HepG2 (cell line): ENCODE data around the gene KRT73. TPM values are rescaled to one million over a fixed set of nuclear protein-coding genes. Genes with fewer than 3 reads are reported as not detected.

Experiments
- ATAC-seq: fragments of 200-7000 bp; cut with Tn5 transposase; 3 replicates; pipeline ENCODE4 v1.9.1; 2020; ENCODE audit warnings: mild to moderate bottlenecking, moderate library complexity
- BruUV-seq: library from RNA; stranded (reverse); fragments of 400-500 nt; replicated peaks from 2 replicates; lab custom pipeline; 2021; lab: Mats Ljungman, UMichigan
- CTCF ChIA-PET: fragments of 300-600 bp; formaldehyde crosslinking; extraction: SDS; loops from one replicate; lab custom pipeline; 2021; ENCODE audit warnings: low total read pairs, inconsistent platforms, low intra/inter-chr PET ratio; lab: Yijun Ruan, JAX
- POLR2A ChIA-PET: fragments of 350-600 bp; sonication (Branson Sonifier 250); formaldehyde crosslinking; loops from one replicate; lab custom pipeline; 2020; ENCODE audit warnings: antibody characterized with exemption, inconsistent platforms; lab: Yijun Ruan, JAX
- DNase-seq: peaks from one replicate; pipeline ENCODE4 v3.0.0-alpha.2; 2015; ENCODE audit warnings: low spot score
- FAIRE-seq: peaks from 3 replicates; lab custom pipeline; 2011; peaks lifted over from hg19 to GRCh38; lab: Jason Lieb, UNC
- H2AFZ ChIP-seq: one replicate; pipeline ENCODE4 v1.6.1; 2011; ENCODE audit warnings: low read length, inconsistent platforms
- H3K27ac ChIP-seq: fragments of 300-600 bp; 3 replicates; pipeline ENCODE4 v1.8.0; 2011; ENCODE audit warnings: mixed run types, mild to moderate bottlenecking, mixed read lengths, low read length, inconsistent platforms; ENCODE audit not compliant: insufficient read depth; ENCODE audit errors: extremely low read length
- H3K27me3 ChIP-seq, 2 experiments: fragments of 200-600 bp in 1 of 2; 2 replicates in 1 of 2; 3 replicates in 1 of 2; pipeline versions ENCODE4 v1.6.0 to v1.8.0; 2011; ENCODE audit warnings: low read length in 2 of 2, mild to moderate bottlenecking in 2 of 2, moderate library complexity in 2 of 2, inconsistent platforms in 1 of 2; ENCODE audit not compliant: insufficient read depth in 2 of 2, control insufficient read depth in 1 of 2
- H3K36me3 ChIP-seq, 2 experiments: fragments of 200-600 bp in 1 of 2; replicated peaks in 1 of 2; 2 replicates in 1 of 2; 3 replicates in 1 of 2; pipeline versions ENCODE4 v1.5.1 to v1.8.0; 2011; ENCODE audit warnings: low read length in 2 of 2, inconsistent platforms in 1 of 2; ENCODE audit not compliant: insufficient read depth in 2 of 2, control insufficient read depth in 1 of 2
- H3K4me1 ChIP-seq: 2 replicates; pipeline ENCODE4 v1.5.1; 2012; ENCODE audit warnings: low read length, inconsistent platforms; ENCODE audit not compliant: insufficient read depth
- H3K4me2 ChIP-seq: 2 replicates; pipeline ENCODE4 v1.6.0; 2011; ENCODE audit warnings: low read depth, low read length, inconsistent platforms
- H3K4me3 ChIP-seq, 3 experiments: fragments of 200-600 bp in 1 of 3; sonication (generic), shearing (Covaris generic) in 1 of 3; replicated peaks in 1 of 3; 2 replicates each; pipeline ENCODE4 v1.5.1; 2011 to 2016; ENCODE audit warnings: low read length in 3 of 3, inconsistent platforms in 2 of 3, low read depth in 2 of 3, mild to moderate bottlenecking in 2 of 3, control low read depth in 1 of 3, mixed read lengths in 1 of 3; ENCODE audit not compliant: insufficient read depth in 1 of 3
- H3K79me2 ChIP-seq: one replicate; pipeline ENCODE4 v1.6.1; 2011; ENCODE audit warnings: low read length, inconsistent platforms; ENCODE audit not compliant: insufficient read depth
- H3K9ac ChIP-seq: 2 replicates; pipeline ENCODE4 v1.6.0; 2011; ENCODE audit warnings: mild to moderate bottlenecking, low read depth, low read length, inconsistent platforms; ENCODE audit not compliant: insufficient read depth
- H3K9me3 ChIP-seq: 2 replicates; pipeline ENCODE4 v1.5.1; 2012; ENCODE audit warnings: mild to moderate bottlenecking, low read length
- H4K20me1 ChIP-seq: 2 replicates; pipeline ENCODE4 v1.6.0; 2011; ENCODE audit warnings: inconsistent platforms, mild to moderate bottlenecking, low read length, moderate library complexity; ENCODE audit not compliant: insufficient read depth
- KLF6 ChIP-seq: IDR thresholded peaks from 2 replicates; pipeline ENCODE4 v1.8.0; 2016; ENCODE audit warnings: missing biosample characterization, missing genetic modification reagents
- MTERF4 ChIP-seq: sonication (generic); formaldehyde crosslinking; IDR thresholded peaks from 2 replicates; pipeline ENCODE4 v1.8.0; 2023; ENCODE audit warnings: mild to moderate bottlenecking, missing genetic modification reagents
- TRIM24 ChIP-seq: sonication (generic); formaldehyde crosslinking; IDR thresholded peaks from 2 replicates; pipeline ENCODE4 v1.8.0; 2022; ENCODE audit warnings: mild to moderate bottlenecking, missing genetic modification reagents
- ZNF512 ChIP-seq: sonication (generic); formaldehyde crosslinking; IDR thresholded peaks from 2 replicates; pipeline ENCODE4 v1.4.0; 2020; ENCODE audit warnings: mild to moderate bottlenecking, missing genetic modification reagents
- WGBS: methylation state at CpG from one replicate; pipeline ENCODE4 v1.1.6; 2017; ENCODE audit warnings: low lambda C conversion rate; 5-methylcytosine and 5-hydroxymethylcytosine counted together
- in situ Hi-C: cut with HindIII; loops from 2 replicates; pipeline ENCODE4 v1.10.0; 2017; ENCODE audit warnings: low pct_unique_long_range_greater_than_20kb; ENCODE audit not compliant: extremely low pct_ligation_motif_present
- intact Hi-C: fragments of 100-400 bp; cut with micrococcal nuclease; formaldehyde crosslinking; loops from one replicate; pipeline ENCODE4 v1.10.0; 2022; ENCODE audit not compliant: unreplicated experiment
- polyA plus RNA-seq, 8 experiments: library from polyadenylated mRNA; depleted of rRNA in 3 of 8; stranded (reverse) in 7 of 8; unstranded in 1 of 8; fragments of >200 nt; fragmentation: Illumina TruSeq in 4 of 8; extraction: Trizol in 4 of 8; gene quantifications; 2 replicates each; pipeline versions ENCODE4 v1.2.1 to v1.2.3, GENCODE V29; 2011 to 2016; ENCODE audit warnings: low read depth in 4 of 8, missing spikeins in 1 of 8, mixed read lengths in 1 of 8; ENCODE audit not compliant: insufficient read depth in 1 of 8
- total RNA-seq, 5 experiments: library from RNA; depleted of rRNA; stranded (reverse); fragments of >200 nt; fragmentation: Illumina TruSeq; extraction: Trizol; gene quantifications; 2 replicates each; pipeline ENCODE4 v1.2.3, GENCODE V29; 2016; ENCODE audit warnings: low read depth in 1 of 5

Gene KRT73
- total and polyA plus RNA-seq, 2 of the 13 experiments (the other 11 are each of a cell fraction or from before 2014, with no cell fraction given): not detected

DNA sequence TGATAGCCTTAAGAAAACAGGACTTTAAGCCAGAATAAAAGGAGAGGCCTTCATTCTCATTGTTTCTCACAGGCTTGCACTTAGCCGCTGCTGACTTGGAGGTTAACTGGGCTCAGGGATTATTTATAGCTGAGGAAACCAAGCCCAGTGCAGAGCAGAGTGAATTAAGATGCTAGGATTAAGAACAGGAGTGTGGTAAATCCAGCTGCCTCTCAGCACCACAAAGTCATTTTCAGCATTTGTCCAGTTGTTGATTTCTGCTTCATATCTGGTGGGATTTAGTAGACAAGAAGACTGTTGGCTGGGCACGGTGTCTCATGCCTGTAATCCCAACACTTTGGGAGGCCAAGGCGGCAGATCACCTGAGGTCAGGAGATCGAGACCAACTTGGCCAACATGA, 14.3 kb upstream of the KRT73 start (continued):
- TF ChIP-seq MTERF4 (CRISPR knock-in tag): no peak
- TF ChIP-seq TRIM24 (CRISPR knock-in tag): no peak
- TF ChIP-seq ZNF512: no peak

DNA sequence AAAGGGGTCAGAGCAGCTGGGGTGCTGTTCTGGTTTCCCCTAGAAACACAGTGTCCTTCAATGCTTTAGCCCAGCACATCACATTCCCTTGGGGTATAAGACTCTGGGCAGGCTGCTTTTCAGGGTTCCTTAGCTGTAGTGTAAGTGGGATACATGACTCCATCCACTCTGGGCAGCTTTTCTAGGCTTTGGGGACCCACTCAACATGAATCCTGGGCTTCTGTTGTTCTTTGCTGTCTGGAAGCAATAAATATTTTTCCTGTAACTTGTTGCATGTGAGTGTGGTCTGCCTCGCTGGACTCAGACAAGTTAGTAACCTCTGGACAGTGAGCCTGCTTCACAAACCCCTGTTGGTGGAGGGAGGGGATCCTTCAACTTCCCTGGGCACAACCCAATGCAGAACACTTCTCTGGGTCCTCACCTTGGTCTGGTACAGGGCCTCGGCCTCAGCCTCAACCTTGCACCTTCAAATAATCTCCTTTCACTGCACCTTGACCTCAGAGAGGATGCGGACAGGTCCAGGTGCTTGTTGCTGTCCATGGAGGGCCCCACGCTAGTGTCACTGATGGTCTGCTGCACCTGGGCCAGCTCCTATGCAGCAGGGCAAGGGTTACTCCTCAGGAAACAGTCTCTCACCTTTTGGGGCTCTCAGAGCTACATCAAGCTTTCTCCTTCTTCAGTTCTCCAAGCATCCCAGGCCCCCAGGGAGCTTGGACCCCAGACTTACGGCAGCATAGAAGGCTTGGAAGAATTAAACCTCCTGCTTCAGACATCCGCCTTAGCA, 13.5 kb upstream of the KRT73 start:
- DNase-seq (no peak), ATAC-seq (no peak), FAIRE-seq (no peak)
- in situ Hi-C loops (no loop called here), intact Hi-C loops (no loop called here)
- 19% methylated on average over 5 of the region's 6 CpGs for WGBS
- no peaks in the 10 kb centered on the region for H3K4me1 ChIP-seq
- H4K20me1 ChIP-seq: no peaks in the 10 kb centered on the region
- H3K9me3 ChIP-seq: no peaks in the 10 kb centered on the region
- CTCF ChIA-PET: no interaction called here
- H3K4me3 ChIP-seq: no peak overlapping the region
- no peak overlapping the region for H2AFZ ChIP-seq
- no peaks in the 10 kb centered on the region for H3K36me3 ChIP-seq
- BruUV-seq: no TSS peak
- peaks cover 0 to 26% of the 10 kb centered on the region in 2 experiments; a peak in 2 of 5 replicates for H3K27me3 ChIP-seq
- POLR2A ChIA-PET: no interaction called here
- H3K79me2 ChIP-seq: no peaks in the 10 kb centered on the region
- no peak for TF ChIP-seq KLF6
- no peak overlapping the region for H3K9ac ChIP-seq
- H3K27ac ChIP-seq: no peak overlapping the region
- no peak overlapping the region for H3K4me2 ChIP-seq
